Measurements from ENCODE around the gene NSD2.
A peak's percentile ranks its signal among the peaks of the same experiment; 100 is the strongest.
"Not testable (repeated sequence)": the region's sequence is repeated elsewhere in the genome, so short reads cannot be mapped to it uniquely, and the experiment has no call there.

Gene NSD2

DNA sequence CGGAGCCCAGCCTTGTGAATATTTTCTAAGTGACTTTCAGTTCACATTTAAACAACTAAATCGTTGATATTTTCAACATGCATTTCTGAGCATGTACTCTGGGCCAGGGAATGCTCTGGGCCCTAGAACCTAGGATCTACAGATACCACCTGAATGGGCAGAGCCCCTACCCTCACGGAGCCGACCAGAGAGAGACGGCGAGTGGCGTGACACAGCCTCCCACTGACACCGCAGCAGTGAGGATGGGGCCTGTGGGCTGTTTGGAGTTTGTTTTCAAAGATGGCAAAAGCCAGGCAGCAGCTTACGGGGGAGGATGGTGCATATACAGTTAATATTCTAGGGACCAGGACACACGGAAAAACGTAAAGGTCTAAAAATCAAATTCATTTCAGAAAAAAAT lies 119.9 kb downstream of the NSD2 start:
- no peak for ATAC-seq
- Mint-ChIP-seq H3K4me1 (peaks cover 11% of the 10 kb centered on the region), H3K27ac (no peak overlapping the region), H3K4me3 (no peak overlapping the region), H3K9me3 (no peaks in the 10 kb centered on the region), H3K27me3 (no peaks in the 10 kb centered on the region), H3K36me3 (peaks cover 35% of the 10 kb centered on the region)

- H3K36me3 Mint-ChIP-seq: peaks cover 42% of the 10 kb centered on the region
Observed at GRCh38 chr4:1991596-1992434, 120.6 kb downstream of the NSD2 start.

GRCh38 chr4:1992468-1993168 lies 121.4 kb downstream of the NSD2 start:
- no peak for ATAC-seq
- peaks cover 16% of the 10 kb centered on the region for H3K4me1 Mint-ChIP-seq
- H3K27ac Mint-ChIP-seq: no peak overlapping the region
- peaks cover 49% of the 10 kb centered on the region for H3K36me3 Mint-ChIP-seq
- H3K9me3 Mint-ChIP-seq: peaks cover 4% of the 10 kb centered on the region
- no peak overlapping the region for H3K4me3 Mint-ChIP-seq
- H3K27me3 Mint-ChIP-seq: no peaks in the 10 kb centered on the region

More at GRCh38 chr4:1991596-1992434, 120.6 kb downstream of the NSD2 start:
- H3K4me3 Mint-ChIP-seq: no peak overlapping the region
- peaks cover 16% of the 10 kb centered on the region for H3K4me1 Mint-ChIP-seq
- no peak for ATAC-seq
- H3K27ac Mint-ChIP-seq: no peak overlapping the region
- no peaks in the 10 kb centered on the region for H3K9me3 Mint-ChIP-seq
- H3K27me3 Mint-ChIP-seq: no peaks in the 10 kb centered on the region

DNA sequence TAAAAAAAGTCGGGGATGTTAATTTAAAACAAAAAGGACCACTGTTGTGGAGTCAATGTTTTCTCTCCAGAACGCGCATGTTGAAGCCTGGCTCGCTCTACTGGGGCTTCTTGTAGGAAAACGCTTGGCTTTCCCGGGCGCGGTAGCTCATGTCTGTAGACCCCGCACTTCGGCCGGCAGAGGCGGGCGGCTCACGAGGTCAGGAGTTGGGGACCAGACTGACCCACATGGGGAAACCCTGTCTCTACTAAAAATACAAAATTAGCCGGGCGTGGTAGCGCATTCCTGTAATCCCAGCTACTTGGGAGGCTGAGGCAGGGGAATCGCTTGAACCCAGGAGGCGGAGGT lies 122.0 kb downstream of the NSD2 start:
- H3K4me1 Mint-ChIP-seq: peaks cover 17% of the 10 kb centered on the region
- no peak for ATAC-seq
- peaks cover 49% of the 10 kb centered on the region for H3K36me3 Mint-ChIP-seq
- H3K27ac Mint-ChIP-seq: no peak overlapping the region
- no peaks in the 10 kb centered on the region for H3K27me3 Mint-ChIP-seq
- peaks cover 7% of the 10 kb centered on the region for H3K9me3 Mint-ChIP-seq
- no peak overlapping the region for H3K4me3 Mint-ChIP-seq

GRCh38 chr4:1993718-1994516 lies 122.7 kb downstream of the NSD2 start:
- peaks cover 56% of the 10 kb centered on the region for H3K36me3 Mint-ChIP-seq
- not testable (repeated sequence) for ATAC-seq, H3K4me3 Mint-ChIP-seq, H3K27ac Mint-ChIP-seq, H3K27me3 Mint-ChIP-seq
- peaks cover 12% of the 10 kb centered on the region for H3K9me3 Mint-ChIP-seq
- H3K4me1 Mint-ChIP-seq: peaks cover 25% of the 10 kb centered on the region

GRCh38 chr4:1994938-1995337 lies 123.7 kb downstream of the NSD2 start:
- Mint-ChIP-seq H3K4me3 (no peak overlapping the region), H3K4me1 (peaks cover 34% of the 10 kb centered on the region), H3K27ac (no peak overlapping the region), H3K27me3 (no peaks in the 10 kb centered on the region), H3K9me3 (peaks cover 16% of the 10 kb centered on the region), H3K36me3 (peaks cover 57% of the 10 kb centered on the region)
- ATAC-seq: no peak

- H3K4me3 Mint-ChIP-seq: no peak overlapping the region
- H3K9me3 Mint-ChIP-seq: peaks cover 19% of the 10 kb centered on the region
- H3K27ac Mint-ChIP-seq: no peak overlapping the region
- ATAC-seq: no peak
- H3K36me3 Mint-ChIP-seq: peaks cover 68% of the 10 kb centered on the region
- peaks cover 51% of the 10 kb centered on the region for H3K4me1 Mint-ChIP-seq
- no peaks in the 10 kb centered on the region for H3K27me3 Mint-ChIP-seq
Observed at GRCh38 chr4:1996866-1997611, 125.8 kb downstream of the NSD2 start.

- peaks cover 74% of the 10 kb centered on the region for H3K36me3 Mint-ChIP-seq
- H3K4me3 Mint-ChIP-seq: no peak overlapping the region
- ATAC-seq: no peak
- H3K4me1 Mint-ChIP-seq: peaks cover 58% of the 10 kb centered on the region
- no peak overlapping the region for H3K27ac Mint-ChIP-seq
- H3K9me3 Mint-ChIP-seq: peaks cover 19% of the 10 kb centered on the region
- no peaks in the 10 kb centered on the region for H3K27me3 Mint-ChIP-seq
Observed at GRCh38 chr4:1997712-1998111, 126.5 kb downstream of the NSD2 start.

DNA sequence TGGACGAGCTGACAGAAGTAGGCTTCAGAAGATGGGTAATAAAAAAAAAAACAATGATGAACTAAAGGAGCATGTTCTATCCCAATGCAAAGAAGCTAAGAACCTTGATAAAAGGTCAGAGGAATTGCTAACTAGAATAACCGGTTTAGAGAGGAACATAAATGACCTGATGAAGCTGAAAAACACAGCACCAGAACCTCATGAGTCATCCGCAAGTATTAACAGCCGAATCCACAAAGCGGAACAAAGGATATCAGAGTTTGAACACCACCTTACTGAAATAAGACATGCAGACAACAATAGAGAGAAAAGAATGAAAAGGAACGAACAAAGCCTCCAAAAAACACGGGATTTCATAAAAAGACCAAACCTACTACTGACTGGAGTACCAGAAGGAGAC lies 127.1 kb downstream of the NSD2 start:
- H3K27ac Mint-ChIP-seq: no peak overlapping the region
- H3K9me3 Mint-ChIP-seq: peaks cover 19% of the 10 kb centered on the region
- peaks cover 59% of the 10 kb centered on the region for H3K4me1 Mint-ChIP-seq
- peaks cover 75% of the 10 kb centered on the region for H3K36me3 Mint-ChIP-seq
- H3K4me3 Mint-ChIP-seq: no peak overlapping the region
- no peak for ATAC-seq
- no peaks in the 10 kb centered on the region for H3K27me3 Mint-ChIP-seq

GRCh38 chr4:1999308-1999707 lies 128.1 kb downstream of the NSD2 start:
- H3K4me3 Mint-ChIP-seq, H3K27ac Mint-ChIP-seq, H3K27me3 Mint-ChIP-seq, ATAC-seq: not testable (repeated sequence)
- Mint-ChIP-seq H3K9me3 (peaks cover 19% of the 10 kb centered on the region), H3K36me3 (peaks cover 77% of the 10 kb centered on the region), H3K4me1 (peaks cover 58% of the 10 kb centered on the region)

- Mint-ChIP-seq H3K4me1 (peaks cover 76% of the 10 kb centered on the region), H3K36me3 (peaks cover 70% of the 10 kb centered on the region), H3K9me3 (peaks cover 11% of the 10 kb centered on the region)
- H3K27me3 Mint-ChIP-seq, H3K27ac Mint-ChIP-seq, H3K4me3 Mint-ChIP-seq, ATAC-seq: not testable (repeated sequence)
Observed at GRCh38 chr4:2003361-2003760, 132.2 kb downstream of the NSD2 start.

- no peaks in the 10 kb centered on the region for H3K9me3 Mint-ChIP-seq
Observed at GRCh38 chr4:2006367-2006766, 135.2 kb downstream of the NSD2 start.

GRCh38 chr4:2006956-2007653 lies 135.9 kb downstream of the NSD2 start:
- Mint-ChIP-seq H3K4me3 (peak overlapping the region; percentile 91), H3K36me3 (peaks cover 37% of the 10 kb centered on the region), H3K4me1 (peaks cover 55% of the 10 kb centered on the region), H3K27ac (peak overlapping the region; percentile 95), H3K9me3 (no peaks in the 10 kb centered on the region), H3K27me3 (no peaks in the 10 kb centered on the region)
- ATAC-seq: no peak

More at GRCh38 chr4:2006367-2006766, 135.2 kb downstream of the NSD2 start:
- no peak for ATAC-seq
- H3K27ac Mint-ChIP-seq: no peak overlapping the region
- H3K36me3 Mint-ChIP-seq: peaks cover 40% of the 10 kb centered on the region
- no peak overlapping the region for H3K4me3 Mint-ChIP-seq
- no peaks in the 10 kb centered on the region for H3K27me3 Mint-ChIP-seq
- H3K4me1 Mint-ChIP-seq: peaks cover 59% of the 10 kb centered on the region
